ENCODE measurements around the gene LAMA2.

DNA sequence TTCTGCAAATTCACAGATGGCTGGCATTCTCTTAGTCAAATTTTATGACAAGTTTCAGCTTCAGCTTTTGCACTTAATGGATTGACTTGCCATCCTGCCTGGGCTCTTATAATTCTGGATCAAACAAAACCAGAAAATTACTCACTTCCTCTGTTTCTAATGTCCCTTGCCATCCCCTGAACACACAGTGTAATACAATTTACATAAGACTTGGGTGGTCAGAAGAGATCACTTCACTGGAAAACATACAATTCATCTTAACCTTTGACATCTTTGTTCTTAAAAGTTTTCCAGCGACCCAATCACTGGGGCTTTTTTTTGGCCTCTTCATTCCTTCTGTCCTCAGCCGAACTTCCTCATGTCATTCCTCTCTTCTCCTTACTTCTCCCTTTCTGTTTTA is 628.0 kb downstream of the LAMA2 start:
- TF ChIP-seq, protein P1, sequence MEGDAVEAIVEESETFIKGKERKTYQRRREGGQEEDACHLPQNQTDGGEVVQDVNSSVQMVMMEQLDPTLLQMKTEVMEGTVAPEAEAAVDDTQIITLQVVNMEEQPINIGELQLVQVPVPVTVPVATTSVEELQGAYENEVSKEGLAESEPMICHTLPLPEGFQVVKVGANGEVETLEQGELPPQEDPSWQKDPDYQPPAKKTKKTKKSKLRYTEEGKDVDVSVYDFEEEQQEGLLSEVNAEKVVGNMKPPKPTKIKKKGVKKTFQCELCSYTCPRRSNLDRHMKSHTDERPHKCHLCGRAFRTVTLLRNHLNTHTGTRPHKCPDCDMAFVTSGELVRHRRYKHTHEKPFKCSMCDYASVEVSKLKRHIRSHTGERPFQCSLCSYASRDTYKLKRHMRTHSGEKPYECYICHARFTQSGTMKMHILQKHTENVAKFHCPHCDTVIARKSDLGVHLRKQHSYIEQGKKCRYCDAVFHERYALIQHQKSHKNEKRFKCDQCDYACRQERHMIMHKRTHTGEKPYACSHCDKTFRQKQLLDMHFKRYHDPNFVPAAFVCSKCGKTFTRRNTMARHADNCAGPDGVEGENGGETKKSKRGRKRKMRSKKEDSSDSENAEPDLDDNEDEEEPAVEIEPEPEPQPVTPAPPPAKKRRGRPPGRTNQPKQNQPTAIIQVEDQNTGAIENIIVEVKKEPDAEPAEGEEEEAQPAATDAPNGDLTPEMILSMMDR (IDR thresholded peaks at IDR 0.05) = no peak
- TF ChIP-seq POLR2A (IDR thresholded peaks at IDR 0.05) = no peak

All from right lobe of liver (tissue), 4 donors.